Measurements from ENCODE around the gene CYTH3.

- TF ChIP-seq, protein P1, sequence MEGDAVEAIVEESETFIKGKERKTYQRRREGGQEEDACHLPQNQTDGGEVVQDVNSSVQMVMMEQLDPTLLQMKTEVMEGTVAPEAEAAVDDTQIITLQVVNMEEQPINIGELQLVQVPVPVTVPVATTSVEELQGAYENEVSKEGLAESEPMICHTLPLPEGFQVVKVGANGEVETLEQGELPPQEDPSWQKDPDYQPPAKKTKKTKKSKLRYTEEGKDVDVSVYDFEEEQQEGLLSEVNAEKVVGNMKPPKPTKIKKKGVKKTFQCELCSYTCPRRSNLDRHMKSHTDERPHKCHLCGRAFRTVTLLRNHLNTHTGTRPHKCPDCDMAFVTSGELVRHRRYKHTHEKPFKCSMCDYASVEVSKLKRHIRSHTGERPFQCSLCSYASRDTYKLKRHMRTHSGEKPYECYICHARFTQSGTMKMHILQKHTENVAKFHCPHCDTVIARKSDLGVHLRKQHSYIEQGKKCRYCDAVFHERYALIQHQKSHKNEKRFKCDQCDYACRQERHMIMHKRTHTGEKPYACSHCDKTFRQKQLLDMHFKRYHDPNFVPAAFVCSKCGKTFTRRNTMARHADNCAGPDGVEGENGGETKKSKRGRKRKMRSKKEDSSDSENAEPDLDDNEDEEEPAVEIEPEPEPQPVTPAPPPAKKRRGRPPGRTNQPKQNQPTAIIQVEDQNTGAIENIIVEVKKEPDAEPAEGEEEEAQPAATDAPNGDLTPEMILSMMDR (IDR thresholded peaks at IDR 0.05; ENCODE audit: insufficient read depth, low read length, poor library complexity, severe bottlenecking): no peak
- no peak for TF ChIP-seq EZH2phosphoT487 (conservative IDR thresholded peaks at IDR 0.05; ENCODE audit: low read length)
Measured at GRCh38 chr7:6252748-6253147, 19.7 kb downstream of the CYTH3 start.

Measured in SU-DHL-6 (cell line).